ENCODE data around the gene CHST2.

- no peak for TF ChIP-seq EP300 (IDR thresholded peaks at IDR 0.05)
- TF ChIP-seq, protein P1, sequence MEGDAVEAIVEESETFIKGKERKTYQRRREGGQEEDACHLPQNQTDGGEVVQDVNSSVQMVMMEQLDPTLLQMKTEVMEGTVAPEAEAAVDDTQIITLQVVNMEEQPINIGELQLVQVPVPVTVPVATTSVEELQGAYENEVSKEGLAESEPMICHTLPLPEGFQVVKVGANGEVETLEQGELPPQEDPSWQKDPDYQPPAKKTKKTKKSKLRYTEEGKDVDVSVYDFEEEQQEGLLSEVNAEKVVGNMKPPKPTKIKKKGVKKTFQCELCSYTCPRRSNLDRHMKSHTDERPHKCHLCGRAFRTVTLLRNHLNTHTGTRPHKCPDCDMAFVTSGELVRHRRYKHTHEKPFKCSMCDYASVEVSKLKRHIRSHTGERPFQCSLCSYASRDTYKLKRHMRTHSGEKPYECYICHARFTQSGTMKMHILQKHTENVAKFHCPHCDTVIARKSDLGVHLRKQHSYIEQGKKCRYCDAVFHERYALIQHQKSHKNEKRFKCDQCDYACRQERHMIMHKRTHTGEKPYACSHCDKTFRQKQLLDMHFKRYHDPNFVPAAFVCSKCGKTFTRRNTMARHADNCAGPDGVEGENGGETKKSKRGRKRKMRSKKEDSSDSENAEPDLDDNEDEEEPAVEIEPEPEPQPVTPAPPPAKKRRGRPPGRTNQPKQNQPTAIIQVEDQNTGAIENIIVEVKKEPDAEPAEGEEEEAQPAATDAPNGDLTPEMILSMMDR (IDR thresholded peaks at IDR 0.05), result no peak
- no peak for TF ChIP-seq POLR2A (IDR thresholded peaks at IDR 0.05; ENCODE audit: low read depth)
- no peak for TF ChIP-seq POLR2AphosphoS5 (IDR thresholded peaks at IDR 0.05)
Measured at GRCh38 chr3:143123353-143123984, 3.9 kb downstream of the CHST2 start.

Data from esophagus muscularis mucosa (tissue), 4 donors.